ENCODE data around the gene TRIM43B.
"Not testable (repeated sequence)": the region's sequence is repeated elsewhere in the genome, so short reads cannot be mapped to it uniquely, and the experiment has no call there.

Gene TRIM43B

GRCh38 chr2:95500854-95501253, 16.3 kb upstream of the TRIM43B start (continued):
- TF ChIP-seq ZNF518A (tag by site-specific recombination; conservative IDR thresholded peaks at IDR 0.05; ENCODE audit: low read depth) = no peak
- no peak for TF ChIP-seq ZIC2 (tag by site-specific recombination; IDR thresholded peaks at IDR 0.05)
- no peak for TF ChIP-seq REPIN1 (tag by site-specific recombination; IDR thresholded peaks at IDR 0.05; ENCODE audit: low read depth)
- no peak for TF ChIP-seq ZBTB7A (tag by site-specific recombination; IDR thresholded peaks at IDR 0.05; ENCODE audit: low read depth)

GRCh38 chr2:95492076-95492475, 7.5 kb upstream of the TRIM43B start:
- POLR2A ChIA-PET, CTCF ChIA-PET: not testable (repeated sequence)

GRCh38 chr2:95475025-95475424, 9.5 kb downstream of the TRIM43B start:
- H3K27ac ChIP-seq (ENCODE audit: extremely low read depth, low read depth, low read length); H3K9me3 ChIP-seq (ENCODE audit: control insufficient read depth, insufficient read depth, low read depth, low read length); H3K36me3 ChIP-seq (ENCODE audit: control insufficient read depth in 2 of 2, insufficient read depth in 1 of 2, low read length in 2 of 2); H3K4me3 ChIP-seq (ENCODE audit: low read depth, low read length); H3K4me1 ChIP-seq (ENCODE audit: control insufficient read depth, insufficient read depth, low read length); POLR2A ChIA-PET; CTCF ChIA-PET: not testable (repeated sequence)

More at GRCh38 chr2:95492076-95492475, 7.5 kb upstream of the TRIM43B start:
- H3K9me3 ChIP-seq (ENCODE audit: control insufficient read depth, insufficient read depth, low read depth, low read length); H3K27ac ChIP-seq (ENCODE audit: extremely low read depth, low read depth, low read length); H3K4me1 ChIP-seq (ENCODE audit: control insufficient read depth, insufficient read depth, low read length); H3K36me3 ChIP-seq (ENCODE audit: control insufficient read depth in 2 of 2, insufficient read depth in 1 of 2, low read length in 2 of 2); H3K4me3 ChIP-seq (ENCODE audit: low read depth, low read length): not testable (repeated sequence)

GRCh38 chr2:95467984-95468383, 16.6 kb downstream of the TRIM43B start:
- CTCF ChIA-PET; POLR2A ChIA-PET; H3K36me3 ChIP-seq (ENCODE audit: control insufficient read depth in 2 of 2, insufficient read depth in 1 of 2, low read length in 2 of 2): not testable (repeated sequence)

GRCh38 chr2:95466572-95466971, 18.0 kb downstream of the TRIM43B start:
- H3K9me3 ChIP-seq (ENCODE audit: control insufficient read depth, insufficient read depth, low read depth, low read length); CTCF ChIA-PET; H3K27ac ChIP-seq (ENCODE audit: extremely low read depth, low read depth, low read length); H3K4me1 ChIP-seq (ENCODE audit: control insufficient read depth, insufficient read depth, low read length); H3K36me3 ChIP-seq (ENCODE audit: control insufficient read depth in 2 of 2, insufficient read depth in 1 of 2, low read length in 2 of 2); POLR2A ChIA-PET; H3K4me3 ChIP-seq (ENCODE audit: low read depth, low read length): not testable (repeated sequence)

More at GRCh38 chr2:95467984-95468383, 16.6 kb downstream of the TRIM43B start:
- not testable (repeated sequence) for H3K9me3 ChIP-seq (ENCODE audit: control insufficient read depth, insufficient read depth, low read depth, low read length); H3K4me1 ChIP-seq (ENCODE audit: control insufficient read depth, insufficient read depth, low read length); H3K27ac ChIP-seq (ENCODE audit: extremely low read depth, low read depth, low read length); H3K4me3 ChIP-seq (ENCODE audit: low read depth, low read length)

- POLR2A ChIA-PET; H3K4me3 ChIP-seq (ENCODE audit: low read depth, low read length); H3K9me3 ChIP-seq (ENCODE audit: control insufficient read depth, insufficient read depth, low read depth, low read length); H3K4me1 ChIP-seq (ENCODE audit: control insufficient read depth, insufficient read depth, low read length); H3K36me3 ChIP-seq (ENCODE audit: control insufficient read depth in 2 of 2, insufficient read depth in 1 of 2, low read length in 2 of 2); H3K27ac ChIP-seq (ENCODE audit: extremely low read depth, low read depth, low read length); CTCF ChIA-PET: not testable (repeated sequence)
Measured at GRCh38 chr2:95463292-95463691, 21.3 kb downstream of the TRIM43B start.

GRCh38 chr2:95445317-95445716, 39.2 kb downstream of the TRIM43B start:
- H3K36me3 ChIP-seq (ENCODE audit: control insufficient read depth in 2 of 2, insufficient read depth in 1 of 2, low read length in 2 of 2); H3K4me3 ChIP-seq (ENCODE audit: low read depth, low read length); CTCF ChIA-PET; POLR2A ChIA-PET; H3K9me3 ChIP-seq (ENCODE audit: control insufficient read depth, insufficient read depth, low read depth, low read length); H3K4me1 ChIP-seq (ENCODE audit: control insufficient read depth, insufficient read depth, low read length); H3K27ac ChIP-seq (ENCODE audit: extremely low read depth, low read depth, low read length): not testable (repeated sequence)

- POLR2A ChIA-PET; H3K27ac ChIP-seq (ENCODE audit: extremely low read depth, low read depth, low read length); H3K4me1 ChIP-seq (ENCODE audit: control insufficient read depth, insufficient read depth, low read length); H3K9me3 ChIP-seq (ENCODE audit: control insufficient read depth, insufficient read depth, low read depth, low read length); H3K4me3 ChIP-seq (ENCODE audit: low read depth, low read length); CTCF ChIA-PET; H3K36me3 ChIP-seq (ENCODE audit: control insufficient read depth in 2 of 2, insufficient read depth in 1 of 2, low read length in 2 of 2): not testable (repeated sequence)
Measured at GRCh38 chr2:95442474-95443099, 42.0 kb downstream of the TRIM43B start.

- H3K4me3 ChIP-seq (ENCODE audit: low read depth, low read length); CTCF ChIA-PET; H3K4me1 ChIP-seq (ENCODE audit: control insufficient read depth, insufficient read depth, low read length); H3K27ac ChIP-seq (ENCODE audit: extremely low read depth, low read depth, low read length); POLR2A ChIA-PET; H3K9me3 ChIP-seq (ENCODE audit: control insufficient read depth, insufficient read depth, low read depth, low read length); H3K36me3 ChIP-seq (ENCODE audit: control insufficient read depth in 2 of 2, insufficient read depth in 1 of 2, low read length in 2 of 2): not testable (repeated sequence)
Measured at GRCh38 chr2:95435872-95436209, 48.7 kb downstream of the TRIM43B start.

Data from HEK293 (cell line).